HUES48 (cell line): ENCODE results near the gene RUNX1.

ENCODE experiments used
- H3K27ac ChIP-seq: one replicate; pipeline ENCODE4 v1.7.0; 2013; ENCODE audit warnings: low read depth, low read length, inconsistent platforms
- H3K27me3 ChIP-seq: 2 replicates; pipeline ENCODE4 v1.6.1; 2013; ENCODE audit warnings: mild to moderate bottlenecking, low read length; ENCODE audit not compliant: control insufficient read depth, insufficient read depth
- H3K36me3 ChIP-seq: 2 replicates; pipeline ENCODE4 v1.6.1; 2013; ENCODE audit warnings: low read length; ENCODE audit not compliant: control insufficient read depth, insufficient read depth
- H3K4me1 ChIP-seq: 2 replicates; pipeline ENCODE4 v1.6.1; 2013; ENCODE audit warnings: mild to moderate bottlenecking, low read length; ENCODE audit not compliant: control insufficient read depth, insufficient read depth
- H3K4me3 ChIP-seq: 2 replicates; pipeline ENCODE4 v1.5.1; 2013; ENCODE audit warnings: mild to moderate bottlenecking, low read depth, low read length
- H3K9ac ChIP-seq: 2 replicates; pipeline ENCODE4 v1.6.1; 2013; ENCODE audit warnings: mild to moderate bottlenecking, low read depth, low read length, moderate library complexity
- H3K9me3 ChIP-seq: 2 replicates; pipeline ENCODE4 v1.6.1; 2013; ENCODE audit warnings: low read length; ENCODE audit not compliant: control insufficient read depth, insufficient read depth

The RUNX1 gene

GRCh38 chr21:34930971-34931370 is 118.1 kb downstream of the RUNX1 start:
- Histone ChIP-seq H3K4me1 (no peaks in the 10 kb centered on the region), H3K27ac (no peak overlapping the region), H3K4me3 (no peak overlapping the region), H3K36me3 (no peaks in the 10 kb centered on the region), H3K9me3 (no peaks in the 10 kb centered on the region), H3K9ac (no peak overlapping the region), H3K27me3 (no peaks in the 10 kb centered on the region)

DNA sequence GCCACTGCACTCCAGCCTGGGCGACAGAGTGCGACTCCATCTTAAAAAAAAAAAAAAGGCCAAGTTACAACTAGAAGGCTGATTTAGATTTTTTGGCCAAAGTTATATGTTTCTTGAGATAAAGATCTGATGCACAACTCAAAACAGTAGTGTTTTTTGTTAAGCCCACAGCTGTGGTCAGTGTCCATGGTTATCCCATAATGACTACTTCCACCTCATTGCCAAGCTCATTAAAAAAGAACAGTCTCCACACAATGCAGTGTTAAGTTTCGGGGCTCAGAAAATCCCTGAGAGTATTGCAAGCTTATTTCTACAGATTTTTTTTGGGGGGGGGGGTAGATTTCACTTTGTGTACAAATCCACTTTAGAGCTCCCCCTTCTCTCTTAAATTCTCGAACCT is 120.5 kb downstream of the RUNX1 start:
- Histone ChIP-seq H3K9me3 (no peaks in the 10 kb centered on the region), H3K27me3 (no peaks in the 10 kb centered on the region), H3K9ac (no peak overlapping the region), H3K27ac (no peak overlapping the region), H3K36me3 (no peaks in the 10 kb centered on the region), H3K4me3 (no peak overlapping the region), H3K4me1 (no peaks in the 10 kb centered on the region)

- no peak overlapping the region for H3K4me3 ChIP-seq
- H3K9me3 ChIP-seq: no peaks in the 10 kb centered on the region
- no peak overlapping the region for H3K9ac ChIP-seq
- H3K36me3 ChIP-seq: no peaks in the 10 kb centered on the region
- H3K27me3 ChIP-seq: no peaks in the 10 kb centered on the region
- H3K27ac ChIP-seq: no peak overlapping the region
- H3K4me1 ChIP-seq: no peaks in the 10 kb centered on the region
Observed at GRCh38 chr21:34927992-34928391, 121.1 kb downstream of the RUNX1 start.

- no peaks in the 10 kb centered on the region for H3K9me3 ChIP-seq
- H3K27ac ChIP-seq: no peak overlapping the region
- H3K4me1 ChIP-seq: no peaks in the 10 kb centered on the region
- H3K36me3 ChIP-seq: no peaks in the 10 kb centered on the region
- no peak overlapping the region for H3K4me3 ChIP-seq
- no peak overlapping the region for H3K9ac ChIP-seq
- H3K27me3 ChIP-seq: no peaks in the 10 kb centered on the region
Observed at GRCh38 chr21:34926803-34927467, 122.2 kb downstream of the RUNX1 start.

DNA sequence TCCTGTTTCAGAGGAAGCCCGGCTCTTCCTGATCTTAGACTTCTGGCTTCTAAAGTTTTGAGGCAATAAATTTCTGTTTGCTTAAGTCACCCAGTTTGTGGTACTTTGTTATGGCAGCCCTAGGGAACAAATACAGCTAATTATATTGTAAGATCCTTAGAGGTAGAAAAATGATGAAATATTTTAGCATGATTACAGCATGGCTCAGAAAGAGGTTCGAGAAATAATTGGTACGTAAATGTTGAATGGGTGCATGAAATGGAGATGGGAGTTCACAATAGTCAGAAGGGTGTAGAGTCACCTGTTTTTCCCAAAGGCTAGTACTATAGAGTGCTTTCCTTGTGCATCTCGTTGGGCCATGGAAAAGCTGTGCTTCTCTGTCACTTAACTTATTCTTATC is 123.5 kb downstream of the RUNX1 start:
- Histone ChIP-seq H3K9me3 (no peaks in the 10 kb centered on the region), H3K4me1 (no peaks in the 10 kb centered on the region), H3K9ac (no peak overlapping the region), H3K36me3 (no peaks in the 10 kb centered on the region), H3K27me3 (no peaks in the 10 kb centered on the region), H3K4me3 (no peak overlapping the region), H3K27ac (no peak overlapping the region)

- Histone ChIP-seq H3K9ac (no peak overlapping the region), H3K27ac (no peak overlapping the region), H3K9me3 (no peaks in the 10 kb centered on the region), H3K36me3 (no peaks in the 10 kb centered on the region), H3K27me3 (no peaks in the 10 kb centered on the region), H3K4me3 (no peak overlapping the region), H3K4me1 (no peaks in the 10 kb centered on the region)
Observed at GRCh38 chr21:34924771-34925419, 124.2 kb downstream of the RUNX1 start.

GRCh38 chr21:34924194-34924593 is 124.9 kb downstream of the RUNX1 start:
- no peak overlapping the region for H3K27ac ChIP-seq
- no peaks in the 10 kb centered on the region for H3K4me1 ChIP-seq
- H3K9me3 ChIP-seq: no peaks in the 10 kb centered on the region
- no peak overlapping the region for H3K4me3 ChIP-seq
- H3K27me3 ChIP-seq: no peaks in the 10 kb centered on the region
- H3K9ac ChIP-seq: no peak overlapping the region
- H3K36me3 ChIP-seq: no peaks in the 10 kb centered on the region

GRCh38 chr21:34923626-34924025 is 125.5 kb downstream of the RUNX1 start:
- H3K27me3 ChIP-seq: no peaks in the 10 kb centered on the region
- no peak overlapping the region for H3K27ac ChIP-seq
- no peak overlapping the region for H3K9ac ChIP-seq
- H3K4me3 ChIP-seq: no peak overlapping the region
- H3K4me1 ChIP-seq: no peaks in the 10 kb centered on the region
- H3K36me3 ChIP-seq: no peaks in the 10 kb centered on the region
- no peaks in the 10 kb centered on the region for H3K9me3 ChIP-seq

GRCh38 chr21:34923202-34923601 is 125.9 kb downstream of the RUNX1 start:
- Histone ChIP-seq H3K27ac (no peak overlapping the region), H3K4me3 (no peak overlapping the region), H3K9me3 (no peaks in the 10 kb centered on the region)

DNA sequence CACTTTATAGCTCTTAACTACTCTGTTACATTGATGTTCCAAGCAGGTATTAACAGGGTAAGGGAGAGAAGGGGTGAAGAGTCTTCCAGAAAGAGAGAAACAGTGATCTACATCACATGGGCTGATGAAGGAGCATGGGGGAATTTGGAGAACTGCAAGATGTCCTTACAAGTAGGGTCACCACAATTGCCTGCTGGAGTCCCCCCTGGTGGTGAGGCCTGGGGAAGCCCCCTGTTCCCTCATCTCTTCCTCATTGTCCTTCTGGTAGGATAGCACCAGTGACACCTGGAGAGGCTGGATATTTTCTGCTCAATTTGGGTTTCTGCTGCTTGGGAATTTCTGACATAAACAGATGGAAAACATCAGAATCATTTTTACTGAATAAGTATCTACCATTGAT is 126.6 kb downstream of the RUNX1 start:
- Histone ChIP-seq H3K9ac (no peak overlapping the region), H3K4me3 (no peak overlapping the region), H3K27ac (no peak overlapping the region), H3K9me3 (no peaks in the 10 kb centered on the region), H3K27me3 (no peaks in the 10 kb centered on the region), H3K36me3 (no peaks in the 10 kb centered on the region), H3K4me1 (no peaks in the 10 kb centered on the region)

More at GRCh38 chr21:34923202-34923601, 125.9 kb downstream of the RUNX1 start:
- H3K9ac ChIP-seq: no peak overlapping the region
- no peaks in the 10 kb centered on the region for H3K27me3 ChIP-seq
- H3K36me3 ChIP-seq: no peaks in the 10 kb centered on the region
- H3K4me1 ChIP-seq: no peaks in the 10 kb centered on the region

- no peaks in the 10 kb centered on the region for H3K4me1 ChIP-seq
- no peak overlapping the region for H3K9ac ChIP-seq
- H3K4me3 ChIP-seq: no peak overlapping the region
- H3K36me3 ChIP-seq: no peaks in the 10 kb centered on the region
- no peak overlapping the region for H3K27ac ChIP-seq
- H3K27me3 ChIP-seq: no peaks in the 10 kb centered on the region
- no peaks in the 10 kb centered on the region for H3K9me3 ChIP-seq
Observed at GRCh38 chr21:34921151-34921550, 128.0 kb downstream of the RUNX1 start.
